Sciatic nerve (tissue), 2 donors: ENCODE results near the gene KREMEN2. TPM values are rescaled to one million over a fixed set of nuclear protein-coding genes. Genes with fewer than 3 reads are reported as not detected.
A peak's percentile ranks its signal among the peaks of the same experiment; 100 is the strongest.

Experiments
- ATAC-seq: fragments of 200-7000 bp; cut with Tn5 transposase; one replicate; pipeline ENCODE4 v1.9.1; 2020; ENCODE audit warnings: mild to moderate bottlenecking, moderate library complexity
- DNase-seq: peaks from one replicate; pipeline ENCODE4 v3.0.0-alpha.2; 2020; ENCODE audit warnings: low spot score
- intact Hi-C: fragments of 100-400 bp; cut with DNase I; formaldehyde crosslinking; loops from one replicate; pipeline ENCODE4 v1.14.2; 2022
- total RNA-seq: library from RNA; stranded (reverse); fragmentation: NEBNext Ultra II Directional; extraction: Animal tissue kit (Norgen Biotek cat#: 25700); gene quantifications from one replicate; pipeline ENCODE4 v1.2.1, GENCODE V29; 2021
- donor health status: DM: no; HTN: no; CAD: no.
- donor health status: DM: no; HTN: no; CAD: no.

The KREMEN2 gene
- total RNA-seq, 1 donor from 2014 or later = not detected

DNA sequence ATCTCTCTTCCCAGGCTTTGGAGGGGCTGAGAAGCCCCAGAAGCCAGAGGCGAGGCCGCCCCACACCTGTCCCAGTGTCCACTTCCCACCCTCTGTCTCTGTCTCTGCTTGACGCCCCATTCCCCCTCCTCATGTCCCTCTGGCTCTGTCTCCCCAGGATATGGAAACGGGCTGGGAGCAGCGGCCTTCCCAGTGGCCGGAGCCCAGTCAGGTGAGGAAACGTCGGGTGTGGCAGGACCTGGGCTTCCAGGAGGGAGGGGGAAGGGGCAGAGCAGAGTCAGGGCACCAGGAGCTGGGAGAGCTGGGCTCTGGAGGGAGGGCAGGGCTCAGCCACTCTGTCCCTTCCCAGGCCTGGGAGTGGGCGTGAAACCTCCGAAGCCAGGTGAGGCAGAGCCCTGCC is 26.8 kb downstream of the KREMEN2 start:
- no peak for ATAC-seq
- intact Hi-C loops = no loop called here
- no peak for DNase-seq

DNA sequence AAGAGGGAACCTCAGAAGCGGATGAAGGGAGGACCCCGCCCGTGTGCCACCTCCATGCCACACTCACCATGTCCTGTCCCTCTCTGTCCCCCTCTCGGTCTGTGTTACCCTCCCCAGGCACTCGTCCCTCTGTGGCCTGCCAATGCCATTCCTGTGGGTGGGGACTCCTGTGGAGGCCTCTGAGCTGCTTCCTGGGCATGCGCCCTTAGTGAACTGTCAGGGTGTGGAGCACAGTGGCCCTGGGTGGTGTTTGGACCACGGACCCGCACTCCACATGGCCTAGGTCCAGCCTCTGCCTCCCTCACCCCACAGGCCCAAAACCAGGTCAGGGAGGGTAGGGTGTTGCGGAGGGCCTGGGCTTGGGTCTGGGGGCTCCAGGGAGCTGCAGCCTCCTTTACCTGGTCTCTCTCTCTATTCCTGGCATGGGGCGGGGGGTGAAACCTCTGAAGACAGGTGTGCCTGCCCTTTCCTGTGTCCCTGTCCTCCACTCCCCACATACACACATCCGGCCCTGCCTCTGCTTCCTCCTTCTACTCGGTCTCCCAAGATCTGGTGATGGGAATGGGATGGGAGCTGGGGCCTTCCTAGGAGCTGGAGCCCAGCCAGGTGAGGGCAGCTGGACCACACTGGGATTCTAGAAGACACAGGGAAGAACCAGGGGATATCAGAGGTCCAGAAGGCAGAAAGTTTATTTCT is 27.6 kb downstream of the KREMEN2 start:
- DNase-seq (no peak), ATAC-seq (peak; percentile 15)
- intact Hi-C loops = no loop called here

DNA sequence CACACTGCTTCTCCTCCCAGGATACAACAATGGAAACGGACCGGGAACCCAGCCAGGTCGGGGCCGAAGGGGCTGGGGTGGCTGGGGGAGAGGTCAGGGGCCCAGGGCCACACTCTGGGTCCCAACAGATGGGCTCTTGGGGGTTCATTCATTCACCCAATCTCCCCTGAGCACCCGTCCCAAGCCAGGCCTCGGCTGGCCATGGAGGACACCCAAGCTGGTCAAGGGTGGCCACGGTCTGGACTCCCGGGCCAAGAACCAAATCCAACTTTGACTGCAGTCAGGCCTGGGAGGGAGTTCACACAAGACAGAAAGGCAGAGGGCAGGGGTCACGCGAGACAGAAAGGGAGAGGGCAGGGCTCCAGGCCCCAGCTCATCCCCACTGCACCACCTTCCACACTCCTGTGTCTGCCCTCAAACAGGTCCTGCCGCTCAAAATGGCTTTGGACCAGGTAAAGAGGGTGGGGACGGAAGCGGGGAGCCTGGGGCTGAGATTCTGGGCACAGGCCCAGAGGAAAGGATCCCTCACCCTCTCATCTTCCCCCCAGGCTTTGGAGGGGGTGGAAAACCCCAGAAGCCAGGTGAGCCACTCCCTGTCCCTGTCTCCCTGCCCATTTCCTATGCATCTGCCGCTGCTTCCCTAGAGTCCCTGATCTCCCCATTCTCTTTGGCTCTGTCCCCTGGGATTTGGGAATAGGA is 28.5 kb downstream of the KREMEN2 start:
- intact Hi-C loops = no loop called here
- no peak for ATAC-seq

DNA sequence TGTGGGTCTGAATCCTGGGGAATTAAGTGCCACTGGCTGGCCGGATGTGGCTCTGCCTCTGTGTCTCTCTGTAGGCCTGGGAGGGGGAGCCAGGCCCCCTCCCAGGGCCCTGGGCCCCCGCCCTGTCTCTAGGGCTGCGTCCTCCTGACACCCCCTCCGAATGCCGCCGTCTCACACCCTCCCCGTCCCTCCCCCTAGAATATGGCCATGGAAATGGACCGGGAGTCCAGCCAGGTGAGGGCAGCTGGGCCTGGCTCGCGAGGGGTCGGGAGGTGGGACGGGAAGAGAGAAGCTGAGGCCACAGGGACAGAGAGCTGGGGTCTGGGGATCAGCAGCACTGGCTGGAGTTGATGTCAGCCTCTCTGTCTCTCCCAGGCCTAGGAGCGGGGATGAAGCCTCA is 32.2 kb downstream of the KREMEN2 start:
- no peak for ATAC-seq
- intact Hi-C loops = no loop called here
- no peak for DNase-seq

More for the DNA sequence above, 28.5 kb downstream of the KREMEN2 start:
- DNase-seq = no peak

DNA sequence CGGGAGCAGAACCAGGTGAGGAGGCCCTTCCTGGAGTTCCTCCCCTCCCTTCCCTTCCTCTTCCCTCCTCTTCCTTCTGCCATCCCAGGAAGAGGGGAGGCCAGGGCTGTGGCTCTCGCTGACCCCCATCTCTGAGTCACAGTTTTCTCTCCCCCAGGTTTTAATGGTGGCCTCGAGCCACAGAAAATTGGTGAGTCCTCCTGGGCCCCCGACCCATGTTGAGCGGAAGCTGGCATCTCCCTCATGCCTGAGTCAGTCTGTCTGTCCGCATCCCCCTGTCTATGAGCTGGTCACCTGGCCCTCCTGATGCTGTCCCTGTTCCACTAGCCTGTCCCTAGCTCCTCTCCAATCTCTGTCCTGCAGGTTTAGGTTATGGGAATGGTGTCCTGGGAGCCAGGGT is 35.9 kb downstream of the KREMEN2 start:
- intact Hi-C loops = no loop called here
- DNase-seq = no peak
- ATAC-seq = no peak

DNA sequence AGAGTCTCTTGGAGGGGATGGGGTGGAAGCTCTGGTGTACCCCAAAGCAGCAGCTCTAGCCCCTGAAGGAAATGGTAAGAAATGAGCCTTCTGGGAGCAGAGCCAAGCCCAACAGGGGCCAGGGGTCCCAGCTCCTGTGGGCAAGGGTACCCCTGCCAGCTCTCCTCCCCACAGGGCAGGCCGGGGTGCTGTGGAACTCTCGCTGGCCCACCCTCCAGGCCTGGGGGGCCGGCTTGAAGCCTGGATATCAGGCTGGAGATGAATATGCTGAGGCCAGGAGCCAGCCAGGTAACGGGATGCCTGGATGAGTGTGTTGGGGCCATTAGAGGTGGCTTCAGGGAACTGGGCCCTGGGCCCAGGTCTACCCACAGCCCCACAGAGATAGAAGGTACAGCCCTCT is 36.5 kb downstream of the KREMEN2 start:
- ATAC-seq (no peak), DNase-seq (no peak)
- intact Hi-C loops = no loop called here

DNA sequence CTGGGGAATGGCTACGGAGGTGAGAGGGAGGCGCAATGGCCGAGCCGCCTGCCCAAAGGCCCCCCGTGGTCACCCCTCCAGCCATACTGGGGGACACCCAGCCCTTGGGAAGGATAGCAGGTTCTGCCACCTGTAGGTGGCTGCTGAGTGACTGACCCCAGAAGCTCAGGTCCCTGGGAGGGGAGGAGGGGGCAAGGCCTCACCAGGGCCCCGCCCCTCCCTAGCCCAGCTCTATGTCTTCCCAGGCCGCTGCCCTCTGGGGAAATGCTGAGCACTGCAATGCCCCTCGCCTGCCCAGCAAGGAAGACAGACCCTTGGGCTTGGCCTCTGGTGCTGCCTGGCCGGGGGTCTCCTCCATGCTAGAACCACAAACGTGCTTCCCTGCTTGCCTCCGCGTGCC is 37.2 kb downstream of the KREMEN2 start:
- ATAC-seq (no peak), DNase-seq (no peak)
- intact Hi-C loops = no loop called here

DNA sequence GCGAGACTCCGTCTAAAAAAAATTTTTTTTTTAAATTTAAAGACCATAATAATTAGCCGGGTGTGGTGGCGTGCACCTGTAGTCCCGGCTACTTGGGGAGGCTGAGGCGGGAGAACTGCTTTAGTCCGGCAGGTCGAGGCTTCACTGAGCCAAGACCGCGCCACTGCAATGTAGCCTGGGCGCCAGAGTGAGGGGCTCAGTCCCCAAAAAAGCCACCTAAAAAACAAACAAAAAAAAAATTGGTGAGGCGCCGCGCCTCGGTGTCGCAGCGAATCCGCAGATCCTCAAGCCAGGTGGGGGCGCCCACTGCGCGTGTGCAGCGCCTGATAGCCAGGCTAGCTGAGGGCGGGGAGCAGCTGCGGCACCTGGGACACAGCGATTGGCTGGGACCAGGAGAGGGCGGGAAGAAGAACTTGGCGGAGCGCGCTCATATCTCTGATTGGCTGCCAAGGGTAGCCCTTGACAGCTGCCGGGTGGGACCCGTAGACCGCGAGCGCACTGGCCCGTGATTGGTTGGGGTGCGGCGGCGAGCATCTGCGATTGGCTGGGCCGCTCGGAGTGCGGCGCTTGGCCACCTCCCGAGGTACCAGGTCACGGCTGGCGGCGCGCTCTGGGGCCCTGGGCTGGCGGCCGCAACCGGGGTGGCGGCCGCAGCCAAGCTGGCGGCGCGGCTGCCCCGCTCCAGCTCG is 39.7 kb downstream of the KREMEN2 start:
- DNase-seq (peak; percentile 95), ATAC-seq (peak; percentile 98)
- intact Hi-C loops = no loop called here

DNA sequence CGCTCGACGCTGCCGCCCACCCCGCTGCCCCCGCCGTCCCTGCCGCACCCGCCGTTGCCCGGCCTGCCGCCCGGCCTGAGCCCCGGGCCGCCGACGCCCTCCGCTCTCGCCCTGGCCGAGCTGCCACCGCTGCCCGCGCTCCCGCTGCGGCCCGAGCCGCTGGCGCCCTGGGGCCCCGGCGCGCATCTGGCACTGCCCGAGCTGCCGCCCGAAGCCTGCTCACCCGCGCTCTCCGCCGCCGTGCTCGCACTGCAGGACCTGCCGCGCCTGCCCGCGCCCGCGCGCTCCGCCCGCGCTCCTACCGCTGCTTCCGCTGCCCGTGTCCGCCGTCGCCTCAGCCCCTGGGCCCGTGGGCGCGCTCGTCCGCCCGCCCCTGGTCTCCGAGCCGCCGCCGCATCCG is 40.2 kb downstream of the KREMEN2 start:
- ATAC-seq = no peak

DNA sequence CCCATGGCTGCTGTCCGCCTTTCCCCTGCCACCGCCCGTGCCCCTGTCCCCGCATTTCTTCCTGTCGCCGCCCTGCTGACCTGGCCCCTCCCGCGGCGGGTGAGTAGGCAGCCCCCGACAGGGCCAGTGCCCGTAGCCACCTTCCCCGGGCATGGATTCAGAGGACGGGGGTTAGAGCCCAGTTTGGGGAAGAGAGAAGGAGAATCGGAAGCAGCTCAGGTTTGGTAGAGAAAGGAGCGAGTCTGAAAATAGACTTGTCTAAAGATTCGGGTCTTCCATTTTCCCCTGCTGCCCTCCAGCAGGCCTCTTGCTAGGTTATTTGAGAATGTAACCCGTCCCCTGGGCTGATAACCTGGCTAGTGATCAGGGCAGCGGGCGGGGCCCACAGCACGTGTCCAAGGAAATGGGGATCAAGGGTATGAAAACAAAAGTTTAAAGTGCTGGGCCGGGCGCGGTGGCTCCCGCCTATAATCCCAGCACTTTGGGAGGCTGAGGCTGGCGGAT is 40.8 kb downstream of the KREMEN2 start:
- intact Hi-C loops = no loop called here
- ATAC-seq = no peak
- DNase-seq = no peak

More for the DNA sequence above, 40.2 kb downstream of the KREMEN2 start:
- intact Hi-C loops = no loop called here
- DNase-seq = no peak

DNA sequence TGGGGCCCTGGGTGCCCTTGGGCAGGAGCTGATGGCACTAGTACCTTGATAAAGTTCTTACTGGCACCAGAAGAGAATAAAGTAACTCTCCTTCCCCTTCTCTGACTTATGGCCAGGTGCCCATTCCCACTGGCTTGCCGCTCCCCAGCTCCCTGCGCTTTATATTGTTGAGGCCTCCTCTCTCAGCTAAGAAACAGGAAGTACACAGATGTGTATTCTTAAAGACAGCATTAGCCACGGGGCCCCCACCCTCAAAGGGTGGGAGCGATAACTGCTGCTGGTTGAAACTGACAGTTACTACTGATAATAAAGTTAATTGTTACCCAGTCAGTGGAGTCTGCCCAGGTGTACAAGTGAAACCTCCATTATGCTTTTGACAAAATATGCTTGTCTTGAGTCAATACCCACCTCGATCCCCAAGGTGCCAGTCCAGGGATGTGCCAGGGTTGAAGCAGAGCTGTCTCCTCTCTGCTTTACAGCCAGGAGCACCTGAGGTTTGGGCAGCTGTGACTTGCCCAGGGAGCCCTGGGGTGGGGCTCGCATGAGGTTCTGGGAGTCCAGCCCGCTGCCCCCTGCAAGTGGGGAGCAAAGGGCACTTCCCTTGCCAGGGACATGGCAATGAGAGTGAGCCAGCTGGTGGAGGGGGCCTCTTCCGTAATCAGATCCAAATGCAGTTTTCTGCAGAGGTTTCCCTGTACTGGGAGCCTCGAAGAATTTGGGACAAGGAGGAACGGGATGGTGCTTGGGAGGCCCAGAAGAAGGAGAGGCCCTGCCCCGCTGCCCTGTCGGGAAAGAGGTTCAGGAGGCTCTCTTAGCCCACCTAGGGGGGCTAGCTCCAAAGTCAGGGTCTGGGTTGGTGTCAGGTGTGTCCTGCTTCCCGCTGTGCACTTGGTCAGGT is 43.2 kb downstream of the KREMEN2 start:
- no peak for DNase-seq
- ATAC-seq = no peak
- intact Hi-C loops = no loop called here

DNA sequence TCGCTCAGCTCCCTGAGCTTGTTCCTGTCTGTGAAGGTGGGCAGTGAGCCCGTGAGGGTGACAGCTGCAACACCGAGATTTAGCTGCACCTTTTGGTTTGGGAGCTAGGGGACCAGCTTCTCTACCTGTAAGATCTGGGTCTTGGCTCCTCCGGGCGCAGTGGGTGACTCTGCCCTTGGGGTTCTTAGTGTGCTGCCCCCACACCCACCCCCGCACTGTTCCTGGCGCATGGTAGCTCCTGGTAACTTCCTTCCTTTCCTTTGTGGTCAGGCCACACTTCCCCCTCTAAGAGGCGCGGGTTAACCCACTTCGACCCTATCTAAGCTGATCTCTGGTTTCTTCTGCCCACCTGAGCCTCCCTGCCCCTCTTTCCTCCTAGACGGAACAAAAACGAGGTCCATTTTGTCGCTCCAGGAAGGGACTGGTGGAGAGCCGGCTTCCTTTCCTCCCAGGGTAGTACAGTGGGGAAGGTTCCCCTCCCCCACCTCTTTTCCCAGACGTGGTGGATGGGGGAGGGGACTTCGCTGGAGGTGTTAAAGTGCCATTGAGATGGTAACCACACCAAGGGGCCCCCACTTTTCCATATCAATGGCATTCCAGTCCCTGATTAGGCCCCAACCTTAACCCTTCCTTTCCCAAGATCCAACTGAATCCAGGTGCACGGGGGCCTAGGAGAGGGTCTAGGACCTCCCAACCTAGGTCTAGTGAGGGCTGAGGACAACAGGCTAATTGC is 44.0 kb downstream of the KREMEN2 start:
- ATAC-seq (no peak), DNase-seq (no peak)
- intact Hi-C loops = no loop called here

DNA sequence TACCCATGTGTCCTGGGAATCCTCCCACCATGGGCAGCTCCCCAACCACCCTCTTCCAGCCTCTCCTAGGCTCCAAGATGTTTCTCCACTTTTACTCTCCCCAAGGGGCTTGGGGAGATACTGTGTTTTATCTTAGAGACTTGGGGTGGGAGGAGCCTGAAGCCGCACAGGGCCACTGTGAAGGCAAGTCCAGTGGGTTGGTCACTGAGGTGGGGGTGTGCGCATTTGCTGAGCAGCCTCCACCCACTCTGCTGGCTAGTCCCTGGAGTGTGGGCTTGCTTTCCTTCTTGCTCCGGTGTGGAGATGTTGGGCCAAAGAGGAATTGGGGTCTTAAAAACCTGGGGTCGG is 44.6 kb downstream of the KREMEN2 start:
- no peak for DNase-seq
- intact Hi-C loops = no loop called here
- ATAC-seq = no peak

DNA sequence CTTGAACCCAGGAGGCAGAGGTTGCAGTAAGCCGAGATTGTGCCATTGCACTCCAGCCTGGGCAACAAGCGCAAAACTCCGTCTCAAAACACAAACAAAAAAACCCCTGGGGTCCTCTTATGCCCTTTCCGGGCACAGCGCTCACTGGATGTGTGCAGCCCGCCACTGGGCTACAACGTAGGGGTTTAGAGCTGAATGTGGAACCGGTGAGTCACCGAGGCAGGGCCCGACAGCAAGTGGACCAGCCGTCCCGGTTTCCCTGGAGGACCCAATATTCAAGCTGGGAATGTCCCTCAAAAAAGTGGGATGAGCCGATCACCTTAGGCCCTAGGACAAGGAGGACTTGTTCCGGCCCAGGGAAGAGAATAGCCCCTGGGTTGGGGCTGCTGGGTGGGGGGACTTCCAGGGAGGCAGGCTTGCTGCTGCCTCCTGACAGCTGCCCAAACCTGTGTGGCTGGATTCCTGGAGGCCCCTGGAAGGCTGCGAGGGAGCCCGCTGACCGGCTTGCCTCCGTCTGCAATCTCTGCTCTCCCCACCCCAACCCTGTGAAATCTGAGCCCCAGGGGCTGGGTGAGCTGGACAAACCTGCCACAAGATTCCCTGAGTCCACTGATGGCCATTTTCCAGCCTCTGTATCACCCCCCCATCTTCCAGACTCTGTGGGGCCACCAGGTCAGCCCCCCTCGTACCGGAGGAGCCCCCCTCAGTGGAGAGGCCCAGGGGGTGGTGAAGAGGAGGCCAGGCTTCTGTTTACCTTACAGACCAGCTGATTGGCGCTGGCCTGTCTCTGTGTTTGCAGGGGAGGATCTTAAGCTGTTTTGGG is 45.7 kb downstream of the KREMEN2 start:
- intact Hi-C loops = no loop called here
- DNase-seq (no peak), ATAC-seq (no peak)

DNA sequence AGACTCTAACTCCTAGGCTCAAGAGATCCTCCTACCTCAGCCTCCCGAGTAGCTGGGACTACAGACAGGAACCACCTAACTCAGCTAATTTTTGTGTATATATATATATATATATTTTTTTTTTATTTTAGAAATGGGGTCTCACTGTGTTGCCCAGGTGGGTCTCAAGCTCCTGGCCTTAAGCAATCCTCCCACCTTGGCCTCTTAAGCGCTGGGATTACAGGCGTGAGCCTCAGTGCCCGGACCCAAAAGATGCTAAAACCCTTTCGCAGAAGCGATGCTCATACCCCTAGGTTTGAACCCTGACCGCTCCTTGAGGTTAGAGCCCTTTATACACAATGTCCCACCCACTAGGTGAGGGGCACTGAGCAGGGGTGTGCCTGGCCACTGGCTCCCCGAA is 46.4 kb downstream of the KREMEN2 start:
- intact Hi-C loops = no loop called here
- ATAC-seq (no peak), DNase-seq (no peak)

DNA sequence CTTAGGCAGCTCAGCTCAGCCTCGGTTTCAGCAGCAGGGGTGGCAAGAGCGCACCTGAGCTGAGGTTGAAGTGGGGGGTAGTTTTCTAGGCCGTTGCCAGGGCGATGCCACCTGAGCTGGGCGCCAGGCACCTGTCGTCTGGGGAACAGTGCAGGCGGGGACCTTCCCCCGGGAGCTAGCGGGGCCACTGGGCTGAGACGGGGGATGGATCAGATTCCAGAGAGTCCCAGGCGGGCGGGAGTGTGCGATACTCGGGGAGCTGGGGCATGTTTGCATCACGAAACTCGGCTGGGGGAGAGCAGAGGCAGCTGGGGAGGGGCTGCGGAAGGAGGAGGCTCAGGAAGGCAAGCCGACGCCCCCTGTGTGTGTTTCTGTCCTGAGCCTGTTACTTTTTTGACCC is 48.2 kb downstream of the KREMEN2 start:
- ATAC-seq (no peak), DNase-seq (no peak)
- intact Hi-C loops = no loop called here

DNA sequence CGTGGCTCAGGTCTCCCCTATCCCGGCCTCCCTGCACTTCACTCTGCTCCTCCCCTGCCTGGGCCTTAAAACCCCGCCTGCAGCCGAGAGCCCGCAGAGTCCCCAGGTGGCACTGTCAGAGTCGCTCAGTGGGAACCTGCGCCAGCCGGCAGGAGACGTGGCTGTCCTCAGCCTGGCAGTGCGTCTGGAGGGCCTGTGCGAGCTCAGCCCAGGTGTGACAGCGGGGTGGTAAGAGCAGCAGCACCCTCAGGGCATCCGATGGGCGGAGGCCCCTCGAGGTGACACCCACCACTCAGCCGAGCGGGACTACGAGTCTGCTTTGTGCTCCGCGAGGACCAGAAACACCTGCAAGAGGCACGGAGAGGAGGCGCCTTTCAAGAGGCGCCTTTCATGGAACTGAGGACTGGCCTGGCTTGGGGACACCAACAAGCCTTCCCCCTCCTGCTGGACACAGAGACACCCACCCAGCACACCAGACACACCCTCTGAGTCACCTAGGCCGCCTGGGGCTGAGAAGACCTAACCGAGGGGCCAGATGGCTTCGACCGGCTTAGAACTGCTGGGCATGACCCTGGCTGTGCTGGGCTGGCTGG is 48.8 kb downstream of the KREMEN2 start, which contains the start of gene CLDN9:
Gene CLDN9 (plus strand): TSS at position 96 of the 593 bp plus-strand sequence. CDS start 440 bp downstream, at position 536.
- DNase-seq = no peak
- no peak for ATAC-seq
- intact Hi-C loops = no loop called here
